Neural progenitor cell (in vitro differentiated cells): ENCODE data around the gene ANXA2R.

Experiments
- EZH2 ChIP-seq: fragments of 200-600 bp; sonication (generic); IDR thresholded peaks from 2 replicates; pipeline ENCODE4 v1.6.1; 2017; ENCODE audit warnings: antibody characterized with exemption, mild to moderate bottlenecking, moderate library complexity
- TF ChIP-seq, protein P1 (sequence below): fragments of 200-600 bp; sonication (generic); IDR thresholded peaks from 2 replicates; pipeline ENCODE4 v1.5.1; 2017; ENCODE audit warnings: antibody characterized with exemption, mild to moderate bottlenecking

DNA sequence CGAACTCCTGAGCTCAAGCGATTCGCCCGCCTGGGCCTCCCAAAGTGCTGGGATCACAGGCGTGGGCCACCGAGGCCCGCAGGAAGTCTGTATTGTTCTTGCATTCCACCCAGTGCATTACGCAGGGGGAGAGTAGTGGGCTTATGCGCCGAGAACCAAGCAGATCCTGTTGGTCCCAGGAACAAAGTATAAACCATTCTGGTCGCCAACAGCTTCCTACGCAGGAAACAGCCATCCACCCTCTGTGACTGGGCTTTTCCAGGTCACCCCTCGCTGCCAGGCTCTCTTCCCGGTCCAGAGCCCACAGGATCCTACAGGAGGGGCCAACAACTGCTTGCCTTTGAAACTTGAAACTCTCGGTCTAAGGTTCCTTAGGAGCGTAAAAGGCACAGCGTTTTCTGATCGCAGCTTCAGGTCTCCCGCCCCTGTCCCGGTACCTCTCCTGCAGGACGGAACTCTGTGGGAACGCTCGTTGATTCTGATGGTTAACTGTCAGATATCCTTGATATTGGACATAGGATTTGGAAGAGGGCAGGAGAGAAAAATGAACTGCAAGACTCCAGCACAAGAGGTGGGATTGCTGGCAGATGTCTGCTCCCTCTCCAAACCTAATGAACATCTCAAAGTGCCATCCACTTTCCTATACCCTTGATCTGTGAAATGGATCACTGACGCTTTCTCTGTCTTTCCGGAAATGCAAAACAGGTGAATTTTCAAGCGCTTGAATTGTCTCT lies 4.2 kb upstream of the ANXA2R start:
- TF ChIP-seq, protein P1, sequence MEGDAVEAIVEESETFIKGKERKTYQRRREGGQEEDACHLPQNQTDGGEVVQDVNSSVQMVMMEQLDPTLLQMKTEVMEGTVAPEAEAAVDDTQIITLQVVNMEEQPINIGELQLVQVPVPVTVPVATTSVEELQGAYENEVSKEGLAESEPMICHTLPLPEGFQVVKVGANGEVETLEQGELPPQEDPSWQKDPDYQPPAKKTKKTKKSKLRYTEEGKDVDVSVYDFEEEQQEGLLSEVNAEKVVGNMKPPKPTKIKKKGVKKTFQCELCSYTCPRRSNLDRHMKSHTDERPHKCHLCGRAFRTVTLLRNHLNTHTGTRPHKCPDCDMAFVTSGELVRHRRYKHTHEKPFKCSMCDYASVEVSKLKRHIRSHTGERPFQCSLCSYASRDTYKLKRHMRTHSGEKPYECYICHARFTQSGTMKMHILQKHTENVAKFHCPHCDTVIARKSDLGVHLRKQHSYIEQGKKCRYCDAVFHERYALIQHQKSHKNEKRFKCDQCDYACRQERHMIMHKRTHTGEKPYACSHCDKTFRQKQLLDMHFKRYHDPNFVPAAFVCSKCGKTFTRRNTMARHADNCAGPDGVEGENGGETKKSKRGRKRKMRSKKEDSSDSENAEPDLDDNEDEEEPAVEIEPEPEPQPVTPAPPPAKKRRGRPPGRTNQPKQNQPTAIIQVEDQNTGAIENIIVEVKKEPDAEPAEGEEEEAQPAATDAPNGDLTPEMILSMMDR, result no peak
- TF ChIP-seq EZH2, result peak; percentile 49
